ENCODE results near the gene HOXB13. TPM values are rescaled to one million over a fixed set of nuclear protein-coding genes. Genes with fewer than 3 reads are reported as not detected.

Gene HOXB13
- total and polyA plus RNA-seq, 3 donors from 2014 or later = 0.24 TPM; not detected in 2

DNA sequence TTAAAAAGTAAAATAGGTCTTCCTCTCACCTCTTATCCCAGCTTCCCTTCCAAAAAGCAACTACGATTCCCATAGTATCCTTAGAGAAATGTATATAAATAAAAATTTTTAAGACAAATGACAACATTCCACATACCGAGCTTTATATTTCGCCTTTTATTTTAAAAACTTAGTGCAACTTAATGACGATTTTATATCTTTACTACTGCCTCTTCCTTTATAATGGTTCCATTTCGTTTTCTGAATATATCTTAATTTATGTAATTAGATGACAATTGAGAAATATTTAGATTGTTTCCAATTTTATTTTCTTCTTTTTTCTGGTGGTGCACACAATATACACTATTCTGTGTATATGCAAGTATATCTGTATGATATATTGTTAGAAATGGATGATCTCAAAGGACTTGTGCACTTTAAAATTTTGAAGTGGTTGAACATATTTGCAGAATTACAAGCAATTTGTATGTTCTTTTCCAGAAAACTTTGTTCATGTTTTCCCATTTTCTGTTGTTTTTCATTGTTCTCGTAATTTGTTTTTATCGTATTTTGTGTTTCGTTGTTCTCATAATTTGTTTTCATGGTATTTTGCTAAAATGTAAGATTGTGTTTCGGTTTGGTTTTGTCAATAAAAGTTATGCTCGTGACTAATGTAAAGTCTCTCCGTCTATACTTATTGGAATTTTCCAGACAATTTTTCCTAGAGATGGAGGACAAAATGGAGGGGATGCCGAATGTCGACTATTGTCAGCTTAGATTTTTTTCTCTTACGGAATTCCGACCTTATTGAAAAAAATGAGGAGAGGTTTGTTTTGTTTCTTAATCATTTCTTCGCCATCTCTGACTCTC, 20.4 kb upstream of the HOXB13 start:
- Histone ChIP-seq H3K4me1 (no peaks in the 10 kb centered on the region), H3K27me3 (no peaks in the 10 kb centered on the region), H3K36me3 (ENCODE audit: low read depth, missing control alignments) (no peaks in the 10 kb centered on the region), H3K9me3 (no peaks in the 10 kb centered on the region), H3K4me3 (no peak overlapping the region), H3K27ac (no peak overlapping the region)
- no peak for DNase-seq
- no peak for TF ChIP-seq POLR2A (IDR thresholded peaks at IDR 0.05)
- TF ChIP-seq, protein P1, sequence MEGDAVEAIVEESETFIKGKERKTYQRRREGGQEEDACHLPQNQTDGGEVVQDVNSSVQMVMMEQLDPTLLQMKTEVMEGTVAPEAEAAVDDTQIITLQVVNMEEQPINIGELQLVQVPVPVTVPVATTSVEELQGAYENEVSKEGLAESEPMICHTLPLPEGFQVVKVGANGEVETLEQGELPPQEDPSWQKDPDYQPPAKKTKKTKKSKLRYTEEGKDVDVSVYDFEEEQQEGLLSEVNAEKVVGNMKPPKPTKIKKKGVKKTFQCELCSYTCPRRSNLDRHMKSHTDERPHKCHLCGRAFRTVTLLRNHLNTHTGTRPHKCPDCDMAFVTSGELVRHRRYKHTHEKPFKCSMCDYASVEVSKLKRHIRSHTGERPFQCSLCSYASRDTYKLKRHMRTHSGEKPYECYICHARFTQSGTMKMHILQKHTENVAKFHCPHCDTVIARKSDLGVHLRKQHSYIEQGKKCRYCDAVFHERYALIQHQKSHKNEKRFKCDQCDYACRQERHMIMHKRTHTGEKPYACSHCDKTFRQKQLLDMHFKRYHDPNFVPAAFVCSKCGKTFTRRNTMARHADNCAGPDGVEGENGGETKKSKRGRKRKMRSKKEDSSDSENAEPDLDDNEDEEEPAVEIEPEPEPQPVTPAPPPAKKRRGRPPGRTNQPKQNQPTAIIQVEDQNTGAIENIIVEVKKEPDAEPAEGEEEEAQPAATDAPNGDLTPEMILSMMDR (IDR thresholded peaks at IDR 0.05) = no peak
- WGBS, 2 donors = 20 to 25% methylated on average over 16 of the region's 16 CpGs
- intact Hi-C loops (cut with DNase I; ENCODE audit: low total_unique reads) = no loop called here

DNA sequence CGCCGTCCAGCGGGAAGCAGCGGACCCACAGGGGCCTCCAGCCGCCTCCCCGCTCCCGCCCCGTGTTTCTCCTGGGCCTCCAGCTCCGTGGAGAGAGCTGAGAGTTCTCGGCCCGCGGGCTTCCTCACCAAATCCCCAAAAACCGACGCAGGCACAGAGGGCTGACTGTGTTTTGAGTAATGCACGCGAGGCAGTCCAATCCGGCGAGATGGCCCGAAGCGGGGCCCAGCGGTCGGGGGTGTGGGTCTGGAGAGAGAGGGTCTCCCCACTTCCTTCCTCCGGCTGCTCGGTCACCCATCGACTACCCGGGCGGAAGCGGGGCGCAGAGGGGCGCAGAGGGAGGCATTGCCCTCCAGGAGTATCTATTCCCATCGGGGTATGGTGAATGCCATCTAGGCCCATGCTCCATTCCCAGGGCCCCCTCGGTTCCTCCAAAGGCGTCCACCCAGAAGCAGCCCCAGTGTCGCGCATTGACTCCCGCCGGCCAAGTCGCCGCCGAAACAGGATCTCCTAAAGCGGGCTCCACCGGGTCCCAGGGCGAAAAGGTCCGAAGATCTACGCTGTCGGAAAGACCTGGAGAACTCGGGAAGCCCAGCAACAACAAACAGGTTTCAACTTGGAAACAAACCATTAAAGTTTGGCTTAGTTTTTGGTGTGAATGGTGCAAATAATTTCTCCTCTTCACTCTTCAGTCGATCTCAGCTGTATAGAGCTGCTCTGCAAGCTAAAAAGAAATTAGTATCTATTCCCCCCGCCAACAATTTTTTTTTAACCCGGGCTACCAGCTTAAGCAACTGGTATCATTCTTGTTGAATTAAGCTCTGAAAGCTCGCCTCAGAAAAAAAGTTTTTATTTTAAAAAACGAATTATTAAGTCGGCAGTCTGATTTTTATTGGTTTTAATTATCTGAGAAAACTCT, 19.2 kb upstream of the HOXB13 start:
- Histone ChIP-seq H3K4me3 (peak overlapping the region in 1 of 2 donors; percentile 14), H3K27me3 (no peaks in the 10 kb centered on the region), H3K36me3 (ENCODE audit: low read depth, missing control alignments) (no peaks in the 10 kb centered on the region), H3K4me1 (no peaks in the 10 kb centered on the region), H3K9me3 (no peaks in the 10 kb centered on the region), H3K27ac (no peak overlapping the region)
- 11% methylated on average over 24 to 53 of the region's 53 CpGs for WGBS, 2 donors
- no peak for DNase-seq
- intact Hi-C loops (cut with DNase I; ENCODE audit: low total_unique reads) = no loop called here
- no peak for TF ChIP-seq POLR2A (IDR thresholded peaks at IDR 0.05)
- TF ChIP-seq, protein P1 (IDR thresholded peaks at IDR 0.05) = no peak

DNA sequence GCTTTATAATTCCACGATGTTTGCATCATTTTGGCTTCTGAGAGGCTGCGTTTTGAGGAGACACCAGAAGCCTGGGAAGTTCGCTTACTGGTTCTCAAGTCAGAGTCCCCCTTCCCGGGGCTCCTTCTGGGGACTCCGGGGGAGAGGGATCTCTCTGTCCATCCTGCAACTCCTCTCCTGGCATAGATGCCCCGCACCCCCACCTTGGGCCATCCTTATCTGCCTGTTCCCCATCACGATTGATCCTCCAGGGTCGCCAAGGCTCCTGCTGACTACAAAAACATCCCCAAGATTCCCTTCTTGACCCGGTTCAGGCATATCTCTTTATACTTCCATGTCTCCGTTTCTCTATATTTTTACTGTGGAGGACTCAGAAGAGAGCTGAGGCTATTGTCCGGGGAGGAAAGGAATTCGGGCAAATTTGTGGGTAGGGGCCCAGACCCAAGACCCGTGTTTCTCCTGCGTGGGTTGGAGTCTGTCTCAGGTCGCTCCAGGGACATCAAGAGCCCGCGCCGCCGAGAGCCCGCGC, 18.4 kb upstream of the HOXB13 start:
- H3K4me3 ChIP-seq = peak overlapping the region in 1 of 2 donors; percentile 14
- H3K9me3 ChIP-seq = no peaks in the 10 kb centered on the region
- whole genome bisulfite sequencing, 2 donors = 6% methylated on average over 15 to 21 of the region's 21 CpGs
- intact Hi-C loops (cut with DNase I; ENCODE audit: low total_unique reads) = no loop called here
- H3K27me3 ChIP-seq = no peaks in the 10 kb centered on the region
- no peaks in the 10 kb centered on the region for H3K36me3 ChIP-seq (ENCODE audit: low read depth, missing control alignments)
- no peaks in the 10 kb centered on the region for H3K4me1 ChIP-seq
- TF ChIP-seq, protein P1 (IDR thresholded peaks at IDR 0.05) = no peak
- TF ChIP-seq POLR2A (IDR thresholded peaks at IDR 0.05) = no peak
- H3K27ac ChIP-seq = no peak overlapping the region
- no peak for DNase-seq

DNA sequence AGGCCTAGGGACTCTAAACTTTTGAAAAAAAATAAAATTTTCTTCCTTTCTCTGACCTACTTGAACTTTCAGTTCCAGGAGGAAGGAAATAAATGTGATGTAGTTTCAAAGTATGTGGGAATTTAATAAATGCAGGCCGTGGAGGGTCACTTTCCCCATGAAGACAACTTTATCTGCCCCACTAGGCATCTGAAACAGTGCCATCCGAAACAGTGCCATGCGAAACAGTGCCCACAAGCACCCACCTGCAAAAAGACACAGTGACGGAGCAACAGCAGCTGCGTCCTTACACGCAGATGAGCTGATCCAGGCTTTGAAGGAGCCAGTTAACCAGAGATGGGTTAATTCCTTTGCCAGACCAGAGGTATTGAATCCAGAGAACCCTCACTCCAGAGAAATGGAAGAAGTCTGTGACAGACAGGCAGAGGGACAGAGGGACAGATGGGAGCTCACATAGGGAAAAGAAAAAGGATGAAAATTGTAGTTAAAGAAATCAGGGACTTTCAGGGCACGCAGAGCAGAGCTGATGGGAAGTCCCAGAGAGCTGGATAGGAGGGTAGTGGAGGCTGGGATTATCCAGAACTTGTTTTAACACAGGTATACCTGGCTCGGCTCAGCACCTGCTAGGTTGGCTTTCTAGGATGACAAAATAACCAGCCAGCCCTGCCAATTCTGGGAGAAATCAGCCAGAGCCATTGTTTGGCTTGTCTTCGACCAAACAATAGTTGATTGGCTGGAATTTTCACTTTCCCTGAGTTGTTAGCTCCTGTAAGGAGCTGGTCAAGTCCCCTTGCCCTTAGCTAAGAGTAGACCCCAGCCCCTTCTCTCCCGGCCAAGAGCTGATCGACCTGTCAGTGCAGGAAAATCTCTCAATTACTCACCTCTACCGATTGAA, 17.1 kb upstream of the HOXB13 start:
- 38 to 42% methylated on average over 12 of the region's 12 CpGs for WGBS, 2 donors
- Histone ChIP-seq H3K36me3 (ENCODE audit: low read depth, missing control alignments) (no peaks in the 10 kb centered on the region), H3K27me3 (no peaks in the 10 kb centered on the region), H3K4me1 (no peaks in the 10 kb centered on the region), H3K4me3 (no peak overlapping the region), H3K9me3 (no peaks in the 10 kb centered on the region), H3K27ac (no peak overlapping the region)
- intact Hi-C loops (cut with DNase I; ENCODE audit: low total_unique reads) = no loop called here
- no peak for DNase-seq
- TF ChIP-seq, protein P1 (IDR thresholded peaks at IDR 0.05) = no peak
- no peak for TF ChIP-seq POLR2A (IDR thresholded peaks at IDR 0.05)
